GM12873 (cell line): ENCODE measurements around the gene COL11A2.

Experiments used
- TF ChIP-seq, protein P1 (sequence below): IDR thresholded peaks from 2 replicates; pipeline ENCODE4 v1.5.1; 2012; ENCODE audit warnings: low read depth, mild to moderate bottlenecking, moderate library complexity, low read length, control low read depth; ENCODE audit not compliant: insufficient read depth; ENCODE audit errors: missing control alignments

Gene COL11A2

GRCh38 chr6:33166811-33167210 is 25.5 kb downstream of the COL11A2 start:
- TF ChIP-seq, protein P1, sequence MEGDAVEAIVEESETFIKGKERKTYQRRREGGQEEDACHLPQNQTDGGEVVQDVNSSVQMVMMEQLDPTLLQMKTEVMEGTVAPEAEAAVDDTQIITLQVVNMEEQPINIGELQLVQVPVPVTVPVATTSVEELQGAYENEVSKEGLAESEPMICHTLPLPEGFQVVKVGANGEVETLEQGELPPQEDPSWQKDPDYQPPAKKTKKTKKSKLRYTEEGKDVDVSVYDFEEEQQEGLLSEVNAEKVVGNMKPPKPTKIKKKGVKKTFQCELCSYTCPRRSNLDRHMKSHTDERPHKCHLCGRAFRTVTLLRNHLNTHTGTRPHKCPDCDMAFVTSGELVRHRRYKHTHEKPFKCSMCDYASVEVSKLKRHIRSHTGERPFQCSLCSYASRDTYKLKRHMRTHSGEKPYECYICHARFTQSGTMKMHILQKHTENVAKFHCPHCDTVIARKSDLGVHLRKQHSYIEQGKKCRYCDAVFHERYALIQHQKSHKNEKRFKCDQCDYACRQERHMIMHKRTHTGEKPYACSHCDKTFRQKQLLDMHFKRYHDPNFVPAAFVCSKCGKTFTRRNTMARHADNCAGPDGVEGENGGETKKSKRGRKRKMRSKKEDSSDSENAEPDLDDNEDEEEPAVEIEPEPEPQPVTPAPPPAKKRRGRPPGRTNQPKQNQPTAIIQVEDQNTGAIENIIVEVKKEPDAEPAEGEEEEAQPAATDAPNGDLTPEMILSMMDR, result no peak

DNA sequence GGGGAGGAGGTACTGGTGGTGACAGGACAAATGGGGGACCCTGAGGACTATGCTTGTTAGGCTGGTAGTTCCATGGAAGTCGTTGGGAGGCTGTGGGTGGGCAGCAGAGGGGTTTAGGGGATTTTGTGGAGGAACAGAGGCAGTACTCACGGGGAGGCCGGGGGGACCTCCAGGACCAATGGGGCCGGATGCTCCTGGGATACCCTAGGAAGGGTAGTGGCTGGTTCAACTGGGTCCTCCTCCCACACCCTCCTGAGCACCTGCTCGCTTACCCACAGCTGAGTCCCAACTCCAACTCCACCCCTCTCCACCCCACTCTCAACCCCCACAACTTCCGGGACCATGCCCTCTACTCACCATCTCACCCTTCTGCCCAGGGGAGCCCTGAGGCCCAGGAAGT is 25.9 kb downstream of the COL11A2 start:
- TF ChIP-seq, protein P1, result no peak

DNA sequence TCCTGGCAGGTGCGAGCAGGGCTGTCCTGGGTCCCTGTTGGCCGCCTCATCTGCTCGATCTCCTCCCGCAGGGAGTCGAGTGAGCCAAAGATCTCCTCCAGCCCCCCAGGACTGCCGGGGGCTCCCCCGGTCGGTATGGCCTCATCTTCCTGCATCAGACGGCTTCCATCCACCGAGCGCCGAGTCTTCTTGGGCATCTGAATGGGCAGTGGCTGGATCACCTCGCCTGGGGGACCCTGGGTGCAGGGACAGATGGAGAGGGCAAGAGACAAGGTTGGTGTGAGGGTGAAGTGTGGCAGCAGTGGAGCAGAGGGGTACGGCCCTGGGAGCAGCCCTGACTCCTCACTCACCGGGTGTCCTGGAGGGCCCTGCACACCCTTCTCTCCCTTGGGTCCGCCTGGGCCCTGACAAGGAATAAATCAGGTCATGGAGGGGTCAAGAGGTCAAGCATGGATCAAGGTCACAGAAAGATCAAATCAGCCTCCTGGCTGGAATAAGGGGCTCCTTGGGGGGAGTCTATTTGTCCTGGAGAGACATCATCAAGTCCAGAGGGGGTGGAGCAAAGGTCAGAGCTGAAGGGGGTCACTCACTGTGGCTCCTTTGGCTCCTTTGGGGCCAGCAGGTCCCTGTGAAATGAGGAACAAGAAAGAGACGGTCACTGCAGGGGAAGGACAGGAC is 26.5 kb downstream of the COL11A2 start:
- TF ChIP-seq, protein P1, result no peak

- TF ChIP-seq, protein P1, result no peak
Measured at GRCh38 chr6:33164665-33165373, 27.4 kb downstream of the COL11A2 start.

DNA sequence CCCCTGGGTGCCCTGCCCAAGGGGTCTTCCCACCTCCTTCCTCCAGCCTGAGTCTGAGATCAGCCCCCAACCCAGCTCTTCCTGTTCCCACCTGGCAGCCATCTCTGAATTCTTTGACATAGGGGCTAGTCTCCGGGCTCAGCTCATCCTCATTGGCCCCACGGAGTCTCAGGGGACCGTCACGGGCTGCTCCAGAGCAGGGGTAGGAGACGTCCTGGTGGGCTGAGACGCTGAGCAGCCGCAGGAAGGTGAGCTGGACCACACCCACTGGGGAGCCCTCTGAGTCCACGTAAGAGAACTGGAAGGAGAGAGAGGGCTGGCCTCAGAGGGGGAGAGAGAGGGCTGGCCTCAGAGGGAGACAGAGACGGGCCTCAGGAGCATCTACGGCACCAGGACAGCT is 28.1 kb downstream of the COL11A2 start:
- TF ChIP-seq, protein P1, result no peak

GRCh38 chr6:33163540-33163939 is 28.7 kb downstream of the COL11A2 start:
- TF ChIP-seq, protein P1, result no peak
